GM20000 (cell line): ENCODE results near the gene RNPEP.
"Not testable (repeated sequence)": the region's sequence is repeated elsewhere in the genome, so short reads cannot be mapped to it uniquely, and the experiment has no call there.

Experiments
- DNase-seq: peaks from one replicate; pipeline ENCODE4 v3.0.0; 2012; ENCODE audit warnings: low spot score
- TF ChIP-seq, protein P1 (sequence below): IDR thresholded peaks from 2 replicates; pipeline ENCODE4 v1.5.1; 2012; ENCODE audit warnings: mild to moderate bottlenecking, control low read depth; ENCODE audit errors: extremely low read depth, missing control alignments

RNPEP gene

DNA sequence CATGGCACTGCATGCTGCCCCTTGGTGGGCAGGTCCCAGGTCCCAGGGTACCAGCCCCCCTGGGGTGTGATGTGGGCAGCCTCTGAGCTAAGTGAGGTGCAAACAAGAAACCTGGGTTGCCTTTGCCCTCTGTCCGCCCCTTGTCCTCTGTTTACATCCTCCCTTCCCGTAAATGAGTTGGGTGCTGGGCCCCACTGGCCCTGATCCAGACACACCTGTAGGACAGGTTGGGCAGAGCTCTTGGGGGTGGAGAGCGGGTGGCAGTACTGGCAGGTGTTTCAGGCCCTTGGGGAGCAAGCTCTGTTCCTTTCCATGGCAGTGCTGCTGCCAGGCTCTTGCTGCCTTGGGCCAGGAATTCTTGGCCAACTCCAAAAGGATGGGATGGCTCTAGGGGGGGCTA, 63.8 kb downstream of the RNPEP start:
- TF ChIP-seq, protein P1, sequence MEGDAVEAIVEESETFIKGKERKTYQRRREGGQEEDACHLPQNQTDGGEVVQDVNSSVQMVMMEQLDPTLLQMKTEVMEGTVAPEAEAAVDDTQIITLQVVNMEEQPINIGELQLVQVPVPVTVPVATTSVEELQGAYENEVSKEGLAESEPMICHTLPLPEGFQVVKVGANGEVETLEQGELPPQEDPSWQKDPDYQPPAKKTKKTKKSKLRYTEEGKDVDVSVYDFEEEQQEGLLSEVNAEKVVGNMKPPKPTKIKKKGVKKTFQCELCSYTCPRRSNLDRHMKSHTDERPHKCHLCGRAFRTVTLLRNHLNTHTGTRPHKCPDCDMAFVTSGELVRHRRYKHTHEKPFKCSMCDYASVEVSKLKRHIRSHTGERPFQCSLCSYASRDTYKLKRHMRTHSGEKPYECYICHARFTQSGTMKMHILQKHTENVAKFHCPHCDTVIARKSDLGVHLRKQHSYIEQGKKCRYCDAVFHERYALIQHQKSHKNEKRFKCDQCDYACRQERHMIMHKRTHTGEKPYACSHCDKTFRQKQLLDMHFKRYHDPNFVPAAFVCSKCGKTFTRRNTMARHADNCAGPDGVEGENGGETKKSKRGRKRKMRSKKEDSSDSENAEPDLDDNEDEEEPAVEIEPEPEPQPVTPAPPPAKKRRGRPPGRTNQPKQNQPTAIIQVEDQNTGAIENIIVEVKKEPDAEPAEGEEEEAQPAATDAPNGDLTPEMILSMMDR: no peak
- DNase-seq: no peak

DNA sequence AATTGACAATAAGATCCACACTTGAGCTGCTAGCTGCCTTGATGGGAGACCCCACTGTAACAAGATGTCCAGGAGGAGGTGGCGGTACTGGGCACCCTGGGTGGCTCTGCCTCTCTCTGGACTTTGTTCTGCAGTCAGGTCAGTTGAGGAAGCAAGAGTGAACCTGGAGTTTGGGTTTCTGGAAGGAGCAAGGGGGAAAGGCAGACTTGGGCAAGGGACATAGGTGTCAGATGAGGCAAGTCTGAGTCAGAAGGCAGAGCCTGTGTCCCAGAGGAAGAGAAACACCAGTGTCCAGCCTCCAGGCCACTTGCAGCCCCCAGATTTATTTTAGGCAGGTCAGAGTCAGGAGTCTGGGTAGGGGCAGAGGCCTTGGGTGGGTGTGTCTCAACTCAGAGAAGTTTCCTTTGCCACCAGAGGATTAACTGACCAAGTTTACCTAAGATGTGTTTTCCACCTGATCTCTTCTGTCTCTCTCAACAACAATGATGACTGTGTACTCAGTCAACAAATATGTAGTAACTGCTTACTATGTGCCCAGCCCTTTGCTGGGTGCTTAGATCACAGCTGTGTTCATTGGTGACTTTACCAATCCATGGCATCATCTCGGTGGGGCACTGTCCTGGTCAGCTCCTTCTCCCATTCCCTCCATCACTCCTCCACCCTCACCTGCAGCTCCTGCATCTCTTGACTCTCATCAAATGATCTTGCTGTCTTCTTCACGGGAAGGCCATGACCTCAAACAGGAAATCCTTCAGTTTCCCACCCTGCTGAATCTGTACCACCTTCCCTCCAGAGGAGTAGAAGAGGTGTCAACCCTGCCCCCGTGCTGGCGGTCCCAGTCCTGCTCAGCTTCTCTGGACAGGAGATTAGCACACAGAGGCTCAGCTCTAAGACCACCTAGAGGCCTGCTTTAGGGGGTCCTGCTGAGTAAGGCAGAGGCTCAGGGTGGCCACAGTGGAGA, 64.6 kb downstream of the RNPEP start:
- no peak for DNase-seq
- TF ChIP-seq, protein P1: no peak

DNA sequence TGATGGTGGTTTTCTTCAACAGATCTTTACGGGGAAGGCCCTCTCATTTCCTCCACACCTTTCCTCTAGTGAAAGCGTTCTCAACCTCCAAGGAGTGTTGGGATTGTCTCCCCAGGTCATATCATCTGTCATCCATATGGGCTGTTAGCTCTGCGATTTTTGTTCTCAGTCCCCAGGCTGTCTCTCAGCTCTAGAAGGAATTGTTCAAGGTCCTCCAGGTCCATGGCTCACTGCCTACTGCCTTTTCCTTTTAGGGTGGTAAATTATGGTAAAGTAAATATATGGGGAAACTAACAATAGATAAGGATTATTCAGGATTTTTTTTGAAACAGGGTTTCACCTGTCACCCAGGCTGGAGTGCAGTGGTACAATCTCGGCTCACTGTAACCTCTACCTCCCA, 65.5 kb downstream of the RNPEP start:
- DNase-seq: no peak
- TF ChIP-seq, protein P1: no peak

DNA sequence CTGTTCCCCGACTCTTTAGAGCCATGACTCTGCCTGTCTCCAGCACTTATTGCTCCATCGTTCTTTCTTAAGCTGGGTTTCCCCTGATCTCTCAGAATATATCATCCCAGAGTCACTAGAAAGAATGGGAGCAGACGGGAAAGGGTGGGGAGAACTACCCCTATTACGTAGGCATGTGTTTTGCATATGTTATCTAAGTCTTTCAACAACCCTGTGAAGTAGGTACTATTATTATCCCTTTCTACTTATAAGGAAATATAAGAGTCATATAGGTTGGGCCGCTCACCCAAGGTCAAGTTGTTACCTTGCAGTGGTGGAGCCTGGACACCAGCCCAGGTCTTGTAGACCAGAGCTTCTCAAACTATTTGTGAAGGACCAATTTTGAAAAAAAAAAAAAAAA, 66.7 kb downstream of the RNPEP start:
- TF ChIP-seq, protein P1: no peak
- no peak for DNase-seq

DNA sequence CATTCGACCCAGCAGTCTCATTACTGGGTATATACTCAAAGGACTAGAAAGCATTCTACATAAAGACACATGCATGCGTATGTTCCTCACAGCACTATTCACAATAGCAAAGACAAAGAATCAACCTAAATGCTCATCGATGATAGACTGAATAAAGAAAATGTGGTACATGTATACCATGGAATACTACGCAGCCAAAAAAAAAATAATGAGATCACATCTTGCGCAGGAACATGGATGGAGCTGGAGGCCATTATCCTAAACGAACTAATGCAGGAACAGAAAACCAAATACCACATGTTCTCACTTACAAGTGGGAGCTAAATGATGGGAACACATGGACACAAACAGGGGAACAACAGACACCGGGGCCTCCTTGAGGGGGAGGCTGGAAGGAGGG, 71.6 kb downstream of the RNPEP start:
- TF ChIP-seq, protein P1: no peak
- DNase-seq: no peak

DNA sequence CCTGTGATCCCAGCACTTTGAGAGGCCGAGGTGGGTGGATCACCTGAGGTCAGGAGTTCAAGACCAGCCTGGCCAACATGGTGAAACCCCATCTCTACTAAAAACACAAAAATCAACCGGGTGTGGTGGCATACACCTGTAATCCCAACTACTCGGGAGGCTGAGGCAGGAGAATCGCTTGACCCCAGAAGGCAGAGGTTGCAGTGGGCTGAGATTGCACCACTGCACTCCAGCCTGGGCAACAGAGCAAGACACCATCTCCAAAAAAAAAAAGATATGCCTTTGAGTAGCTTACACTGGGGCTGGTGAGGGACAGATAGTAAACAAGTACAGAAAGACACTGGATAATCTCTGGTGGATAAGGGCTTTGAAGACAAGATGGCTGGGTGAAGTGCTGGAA, 72.2 kb downstream of the RNPEP start:
- DNase-seq: not testable (repeated sequence)
